Germinal center (tissue), 1 donor: ENCODE data around the gene FGFR3.

Experiments
- DNase-seq: peaks from one replicate; pipeline ENCODE4 v3.0.0; 2012; ENCODE audit warnings: mixed read lengths, low spot score

FGFR3 gene

GRCh38 chr4:1770791-1771231 lies 22.3 kb upstream of the FGFR3 start:
- no peak for DNase-seq

DNA sequence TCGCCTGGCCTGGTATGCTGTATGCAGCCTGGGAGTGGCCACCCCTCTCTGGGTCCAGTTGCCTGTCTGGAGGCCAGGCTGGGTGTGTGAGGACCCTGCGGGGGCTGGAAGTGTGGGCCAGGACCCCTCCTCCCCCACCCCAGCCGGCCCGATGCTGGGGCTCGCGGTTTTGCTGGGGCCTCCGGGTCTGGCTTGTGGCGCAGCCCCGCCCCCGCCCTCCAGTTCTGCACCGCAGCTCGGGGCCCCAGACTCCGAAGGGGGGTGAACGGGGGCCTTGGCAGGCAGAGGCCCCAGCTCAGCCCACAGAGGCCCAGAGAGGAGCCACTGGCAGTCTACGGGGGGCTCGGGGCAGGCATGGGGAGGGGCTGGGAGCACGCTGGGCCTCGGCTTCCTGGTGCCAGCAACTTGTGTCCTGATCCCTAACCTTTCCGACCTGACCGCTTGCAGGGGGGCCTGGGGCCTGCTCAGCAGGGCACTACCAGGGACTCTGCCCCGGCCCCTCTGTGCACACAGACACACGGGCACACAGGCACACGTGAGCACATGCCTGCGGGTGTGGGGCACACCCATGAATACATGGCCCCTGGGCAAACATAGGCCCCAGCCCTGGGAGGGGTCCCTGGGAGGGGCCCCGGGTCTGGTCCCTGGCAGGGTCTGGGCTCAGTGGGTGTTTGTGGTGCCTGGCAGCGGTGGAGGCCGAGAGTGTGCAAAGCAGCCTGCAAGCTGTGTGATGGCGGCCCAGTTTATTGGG lies 21.4 kb upstream of the FGFR3 start:
- DNase-seq = no peak

DNA sequence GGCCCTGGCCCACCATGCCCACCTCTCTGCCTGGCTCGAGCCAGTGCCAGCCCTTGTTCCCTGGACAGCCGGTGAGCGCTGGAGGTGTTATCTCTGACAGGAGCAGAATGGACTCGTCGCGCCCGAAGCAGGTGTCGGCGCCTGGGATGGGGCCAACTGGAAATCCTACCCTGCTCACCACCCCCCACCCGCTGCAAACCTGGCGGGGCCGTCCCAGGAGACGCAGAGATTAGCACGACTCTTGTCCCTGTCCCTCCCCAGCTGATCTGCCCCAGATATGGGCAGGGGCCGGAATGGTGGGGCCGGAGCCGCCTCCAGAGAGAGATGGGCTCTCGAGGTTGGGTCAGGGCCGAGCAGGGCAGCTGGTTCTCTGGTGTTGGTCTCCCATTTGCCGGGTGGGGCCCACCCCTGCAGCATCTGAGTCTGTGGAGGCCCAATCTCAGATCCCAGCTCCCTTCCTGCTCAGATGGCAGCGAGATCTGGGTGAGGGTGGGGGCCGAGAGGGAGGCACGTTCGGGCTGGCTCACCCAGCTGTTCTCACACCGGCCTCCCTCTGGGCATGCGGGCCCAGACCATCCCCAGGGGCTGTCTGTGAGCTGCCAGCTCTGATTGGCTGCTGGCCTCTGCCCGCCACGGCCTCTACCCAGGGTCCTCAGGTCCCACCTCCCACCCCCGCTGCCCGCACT lies 20.1 kb upstream of the FGFR3 start:
- DNase-seq = no peak

DNA sequence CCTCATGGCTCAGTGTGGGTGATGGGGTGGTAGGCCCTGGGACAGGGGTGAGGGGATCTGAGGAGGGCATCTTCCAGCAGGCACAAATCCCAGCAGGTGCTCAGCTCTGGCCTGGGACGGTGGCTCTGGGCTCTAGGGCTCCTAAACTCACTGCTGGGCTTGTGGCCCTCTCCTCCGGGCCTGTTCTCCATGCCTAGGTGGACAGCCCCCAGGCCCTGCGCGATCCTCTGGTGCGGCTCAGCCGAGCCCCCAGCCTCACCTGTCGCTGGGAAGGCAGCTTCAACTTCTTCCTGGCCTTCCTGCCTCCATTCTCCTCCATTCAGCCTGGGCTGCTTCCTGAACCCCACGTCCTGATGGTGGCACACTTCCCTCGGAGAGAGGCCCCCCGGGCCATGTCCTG lies 19.3 kb upstream of the FGFR3 start:
- DNase-seq = no peak

DNA sequence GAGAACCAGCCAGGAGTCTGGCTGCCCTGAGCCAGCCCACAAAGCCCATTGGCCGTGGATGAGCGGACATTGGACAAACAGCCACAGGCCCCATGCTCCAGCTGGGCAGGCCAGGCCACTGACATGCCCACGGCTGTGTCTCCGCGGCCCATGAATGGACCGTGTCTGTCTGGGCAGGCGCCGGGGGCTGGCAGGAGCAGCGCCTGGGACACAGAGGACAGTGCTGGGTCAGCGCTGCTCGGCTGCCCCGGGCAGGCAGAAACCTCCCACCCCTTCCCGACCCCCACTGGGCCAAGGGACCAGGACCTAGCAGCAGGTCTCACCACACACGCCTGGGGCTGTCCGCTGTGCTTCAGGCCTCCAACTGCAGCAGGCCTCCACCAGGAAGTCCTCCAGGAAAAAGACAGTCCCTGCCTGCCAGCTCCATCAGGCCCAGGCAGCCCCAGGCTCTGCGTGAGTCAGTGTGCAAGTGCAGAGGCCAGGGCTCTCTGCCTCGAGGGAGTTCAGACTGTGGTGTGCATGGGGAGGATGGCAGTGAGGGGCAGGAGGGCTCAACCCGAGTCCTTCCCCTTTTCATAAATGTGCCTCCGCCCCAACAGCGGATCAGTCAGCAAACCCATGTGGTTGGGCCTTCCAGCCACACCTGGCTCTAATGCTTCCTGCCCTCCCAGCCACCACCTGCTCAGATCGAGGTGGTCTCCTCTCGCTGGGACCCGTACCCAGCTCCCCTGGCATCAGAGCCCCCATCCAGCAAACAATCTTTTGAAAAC lies 17.2 kb upstream of the FGFR3 start:
- peak; percentile 62 for DNase-seq

DNA sequence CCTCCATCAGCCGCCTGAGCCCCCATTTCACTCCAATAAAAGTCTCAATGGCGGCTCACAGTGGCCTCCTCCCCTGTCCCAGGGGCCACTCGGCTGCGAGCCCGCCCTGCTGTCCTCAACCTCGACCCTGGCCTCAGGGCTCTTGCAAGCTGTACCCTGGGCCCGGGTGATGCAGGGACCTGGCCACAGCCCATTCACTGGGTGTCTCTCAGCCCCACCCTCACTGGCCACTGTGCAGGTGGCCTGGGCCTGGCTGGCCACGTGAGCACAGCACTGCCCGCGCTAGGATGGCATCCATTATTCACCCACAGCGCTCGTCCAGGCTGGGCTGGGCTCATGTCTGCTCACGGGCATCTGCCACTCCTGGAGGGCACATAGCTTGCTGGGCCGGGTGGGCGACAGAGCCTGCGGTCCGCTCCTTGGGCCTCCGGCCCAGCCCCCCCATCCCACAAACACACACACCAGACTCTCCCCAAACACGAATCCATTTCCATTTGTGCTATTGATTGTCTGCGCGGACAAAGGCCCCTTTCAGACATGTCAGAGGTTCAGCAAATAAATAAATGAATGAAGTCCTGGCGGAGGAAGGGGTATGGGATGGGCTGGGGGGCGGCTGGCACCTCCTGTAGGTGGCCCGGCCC lies 16.5 kb upstream of the FGFR3 start:
- DNase-seq = no peak

DNA sequence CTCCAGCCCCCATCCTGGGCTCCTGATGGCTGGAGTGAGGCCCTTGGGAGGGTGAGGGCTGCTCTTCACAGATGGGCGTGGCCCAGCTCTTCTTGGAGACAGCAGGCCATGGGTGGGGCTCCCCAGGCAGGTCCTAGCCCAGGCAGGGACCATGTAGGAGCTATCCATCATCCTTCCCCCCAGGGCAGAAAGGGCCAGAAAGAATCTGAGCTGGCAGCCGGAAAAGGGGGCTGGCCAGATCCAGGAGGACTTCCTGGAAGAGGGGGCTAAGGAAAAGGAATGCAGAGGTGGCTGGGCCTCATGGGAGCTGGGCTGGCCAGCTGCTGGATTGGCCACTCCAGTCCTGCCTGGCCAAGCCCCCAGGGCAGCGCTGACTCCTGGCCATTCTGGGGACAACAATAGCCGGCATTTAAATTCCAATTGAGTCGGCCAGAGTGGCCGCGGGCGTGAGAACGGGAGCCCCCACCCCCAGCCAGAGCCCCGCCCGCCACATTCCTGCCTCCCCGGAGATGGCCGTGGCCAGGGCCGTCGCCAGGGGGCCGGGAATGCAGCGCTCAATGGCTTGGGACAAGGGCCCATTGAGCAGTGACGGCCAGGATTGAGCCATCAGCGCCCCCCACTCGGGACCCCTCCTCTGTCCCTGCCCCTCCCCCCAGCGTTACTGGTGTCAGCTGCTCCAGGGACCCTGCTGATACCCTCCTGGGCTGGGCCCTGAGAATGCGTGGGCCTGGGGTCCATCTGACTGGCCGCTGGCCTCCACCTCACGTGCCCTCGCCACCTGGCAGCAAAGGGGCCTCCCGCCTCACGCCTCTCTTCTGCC lies 15.1 kb upstream of the FGFR3 start:
- DNase-seq = no peak

DNA sequence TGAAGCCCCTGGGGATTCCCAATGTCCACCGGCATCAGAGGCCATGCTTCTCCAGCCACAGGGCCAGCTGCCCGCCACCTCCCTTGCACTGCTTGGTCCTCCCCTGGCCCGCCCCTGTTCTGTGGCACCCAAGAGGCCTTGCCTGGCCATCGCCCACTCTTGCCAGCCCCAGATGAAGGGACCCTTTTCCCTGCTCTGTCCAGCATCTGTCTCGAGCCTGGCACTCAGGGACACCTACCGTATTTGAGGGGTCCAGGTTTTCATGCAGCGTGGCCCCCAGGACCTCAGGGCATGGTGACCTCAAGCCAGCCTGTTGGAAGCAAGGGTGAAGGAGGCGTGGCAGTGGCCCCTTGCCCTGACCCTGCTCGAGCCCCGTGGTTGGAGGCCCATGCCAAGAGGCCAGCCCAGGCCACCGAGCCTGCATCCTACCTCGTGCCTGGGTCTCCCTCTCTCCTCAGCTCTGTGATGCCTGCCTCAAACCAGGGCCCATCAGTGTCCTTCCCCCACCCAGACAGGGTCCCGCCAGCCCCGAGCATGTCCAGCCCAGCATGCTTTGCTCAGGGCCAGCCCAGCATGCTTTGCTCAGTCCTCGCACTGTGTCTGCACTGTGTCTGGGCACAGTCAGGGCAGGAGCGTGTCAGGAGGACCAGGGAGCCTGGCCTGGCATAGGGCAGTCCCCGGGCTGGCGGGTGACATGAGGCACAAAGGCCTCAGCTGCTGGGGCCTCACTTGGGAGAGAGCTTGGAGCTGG lies 14.3 kb upstream of the FGFR3 start:
- DNase-seq = no peak

DNA sequence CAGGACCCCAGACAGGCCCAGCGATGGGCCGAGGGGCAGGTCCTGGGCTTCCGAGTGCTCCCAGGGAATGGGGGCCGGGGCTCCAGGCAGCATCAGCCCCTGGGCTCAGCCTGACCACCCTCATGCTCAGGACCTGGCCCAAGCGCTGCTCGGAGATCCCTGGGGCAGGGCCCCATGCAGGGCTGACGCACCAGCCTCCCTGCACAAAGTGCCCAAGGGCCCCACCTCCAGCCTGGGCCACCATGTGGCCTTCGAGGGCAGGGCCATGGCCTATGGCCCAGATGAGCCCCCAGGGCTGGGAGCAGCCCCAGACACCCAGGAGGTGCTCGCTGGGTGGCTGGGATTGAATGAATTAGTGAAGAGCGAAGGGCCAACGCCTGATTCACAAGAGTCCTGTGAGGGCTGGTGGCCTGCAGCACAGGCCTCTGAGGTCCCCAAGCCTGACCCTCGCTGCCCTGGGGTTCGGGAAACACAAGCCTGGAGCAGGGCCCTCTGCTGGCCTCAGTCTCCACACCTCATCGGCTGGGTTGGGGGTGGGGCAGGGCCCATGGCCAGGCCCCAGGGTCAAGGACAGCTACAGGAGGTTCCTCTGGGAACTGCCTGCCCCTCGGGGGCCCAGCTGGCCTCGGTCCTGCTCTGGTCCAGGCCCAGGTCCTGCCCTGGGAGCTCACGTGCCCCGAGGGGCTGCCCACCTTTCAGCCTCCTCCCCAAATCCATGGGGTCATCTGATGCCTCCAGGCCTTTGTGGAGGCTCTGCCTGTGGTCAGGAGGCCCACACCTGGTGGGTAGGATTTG lies 13.3 kb upstream of the FGFR3 start:
- no peak for DNase-seq

DNA sequence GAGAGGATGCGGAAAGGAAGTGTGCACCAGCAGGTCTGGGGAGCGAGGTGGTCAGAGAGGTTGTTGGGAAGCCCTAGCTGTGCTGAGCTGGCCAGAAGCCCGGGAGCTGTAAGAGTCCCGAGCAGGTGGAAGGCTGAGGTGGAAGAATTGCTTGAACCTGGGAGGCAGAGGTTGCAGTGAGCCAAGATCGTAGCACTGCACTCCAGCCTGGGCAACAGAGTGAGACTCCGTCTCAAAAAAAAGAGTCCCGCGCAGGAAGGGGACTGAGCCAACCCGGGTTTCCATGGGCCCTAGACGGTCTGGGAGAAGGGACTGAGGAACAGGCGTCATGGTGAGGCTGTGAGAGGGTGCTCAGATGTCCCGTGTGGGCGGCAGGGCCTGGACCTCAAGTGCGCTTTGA lies 12.7 kb upstream of the FGFR3 start:
- no peak for DNase-seq

- no peak for DNase-seq
Measured at GRCh38 chr4:1783015-1783414, 10.1 kb upstream of the FGFR3 start.

DNA sequence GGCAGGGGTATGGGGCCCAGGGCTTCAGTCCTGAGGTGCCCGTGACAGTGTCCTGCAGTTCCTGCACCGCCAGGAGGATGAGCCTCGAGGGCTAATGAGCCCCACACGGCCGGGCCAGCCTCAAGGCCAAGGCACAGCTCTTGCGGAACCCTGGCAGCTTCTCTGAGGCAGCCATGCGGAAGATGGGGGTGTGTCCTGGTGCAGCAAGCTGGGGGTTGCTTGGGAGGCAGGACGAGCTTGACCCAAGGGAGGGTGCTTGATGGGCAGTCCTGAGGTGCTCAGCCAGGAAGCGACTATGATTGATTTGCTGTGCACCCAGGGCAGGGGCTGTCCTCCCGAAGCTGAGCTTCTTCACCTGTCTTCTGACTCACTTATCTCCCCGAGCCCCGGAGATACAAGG lies 9.1 kb upstream of the FGFR3 start:
- DNase-seq = no peak

GRCh38 chr4:1784395-1784788 lies 8.7 kb upstream of the FGFR3 start:
- no peak for DNase-seq

DNA sequence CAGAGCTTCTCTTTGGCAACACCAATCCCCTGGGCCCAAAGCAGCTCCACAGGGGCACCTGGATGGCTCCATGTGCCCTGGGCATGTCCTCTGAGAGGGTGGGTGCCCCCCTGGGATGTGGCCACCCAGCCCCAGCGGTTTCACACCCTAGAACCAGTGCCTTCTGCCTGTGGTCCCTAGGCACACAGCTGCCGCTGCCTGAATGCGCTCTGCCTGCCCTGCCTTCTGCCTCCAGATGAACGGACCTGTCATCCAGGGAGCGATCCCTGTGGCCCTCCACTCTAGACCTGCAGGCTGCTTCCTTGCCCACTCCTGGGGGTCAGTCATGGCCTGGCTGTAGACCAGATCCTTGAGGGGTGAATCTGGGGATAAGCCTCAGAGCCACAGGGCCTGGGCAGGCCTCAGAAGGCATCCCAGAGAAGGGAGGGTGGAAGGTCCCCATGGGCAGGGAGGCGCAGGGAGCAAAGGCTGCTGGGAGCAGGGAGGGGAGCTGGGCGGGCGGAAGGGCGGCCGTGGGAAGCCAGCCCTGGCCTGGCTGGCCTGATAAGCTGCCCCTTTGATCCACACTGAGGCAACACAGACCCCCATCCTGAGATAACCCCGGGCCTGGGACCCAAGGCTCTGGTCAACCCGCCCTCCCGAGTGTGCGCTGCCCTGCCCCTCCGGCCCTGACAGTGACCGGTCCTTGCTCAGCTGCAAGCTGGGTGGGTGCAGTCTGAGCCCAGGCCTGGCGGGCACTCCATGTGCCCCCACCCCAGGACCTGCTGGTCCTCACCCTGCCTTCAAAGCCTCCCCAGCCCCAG lies 8.1 kb upstream of the FGFR3 start:
- no peak for DNase-seq

DNA sequence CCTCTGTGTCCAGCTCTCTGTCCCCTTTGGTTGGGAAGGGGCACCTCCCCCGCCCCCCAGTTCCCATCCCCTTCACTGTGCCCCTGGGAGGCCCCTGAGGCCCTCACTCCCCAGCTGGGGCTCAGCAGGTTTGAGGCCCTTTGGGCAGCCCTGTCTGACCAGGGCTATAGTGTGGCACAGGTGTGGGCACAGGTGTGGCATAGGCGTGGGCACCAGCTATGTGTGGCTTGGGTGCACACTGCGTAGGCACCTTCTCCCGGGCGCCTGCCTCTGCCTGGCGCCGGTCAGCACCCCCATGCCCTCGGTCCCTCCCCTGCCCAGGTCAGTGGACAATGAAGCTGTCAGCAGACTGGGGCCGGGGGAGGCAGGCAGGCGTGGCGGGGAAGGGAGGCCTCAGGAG lies 7.5 kb upstream of the FGFR3 start:
- DNase-seq = no peak

- no peak for DNase-seq
Measured at GRCh38 chr4:1786544-1787362, 6.3 kb upstream of the FGFR3 start.

GRCh38 chr4:1787411-1788077 lies 5.5 kb upstream of the FGFR3 start:
- DNase-seq = no peak
